DND-41 (cell line): ENCODE data around the gene SMC5.
"Not testable (repeated sequence)": the region's sequence is repeated elsewhere in the genome, so short reads cannot be mapped to it uniquely, and the experiment has no call there.

Source experiments
- ATAC-seq: fragments of 200-7000 bp; cut with Tn5 transposase; 3 replicates; pipeline ENCODE4 v1.9.1; 2021; ENCODE audit warnings: low read depth; ENCODE audit not compliant: insufficient read depth
- DNase-seq: peaks from one replicate; pipeline ENCODE4 v3.0.0-alpha.2; 2020
- H2AFZ ChIP-seq: 2 replicates; pipeline ENCODE4 v1.6.0; 2012; ENCODE audit warnings: low read depth, low read length
- H3K27ac ChIP-seq: 2 replicates; pipeline ENCODE4 v1.5.1; 2012; ENCODE audit warnings: low read length, inconsistent platforms
- H3K27me3 ChIP-seq: fragments of 200-600 bp; sonication (generic); 2 replicates; pipeline ENCODE4 v1.6.0; 2012; ENCODE audit warnings: low read length, mild to moderate bottlenecking, inconsistent platforms; ENCODE audit not compliant: insufficient read depth, poor library complexity
- H3K36me3 ChIP-seq: 2 replicates; pipeline ENCODE4 v1.5.1; 2012; ENCODE audit warnings: low read length, inconsistent platforms; ENCODE audit not compliant: insufficient read depth
- H3K4me1 ChIP-seq: 2 replicates; pipeline ENCODE4 v1.5.1; 2012; ENCODE audit warnings: mild to moderate bottlenecking, low read length; ENCODE audit not compliant: insufficient read depth
- H3K4me2 ChIP-seq: 2 replicates; pipeline ENCODE4 v1.6.0; 2012; ENCODE audit warnings: mild to moderate bottlenecking, moderate library complexity, low read length, inconsistent platforms; ENCODE audit not compliant: insufficient read depth
- H3K4me3 ChIP-seq, 2 experiments: fragments of 200-600 bp in 1 of 2; shearing (Covaris generic) in 1 of 2; 2 replicates each; pipeline ENCODE4 v1.5.1; 2012 to 2016; ENCODE audit warnings: inconsistent platforms in 2 of 2, low read length in 2 of 2, mild to moderate bottlenecking in 2 of 2, low read depth in 1 of 2, moderate library complexity in 1 of 2
- H3K79me2 ChIP-seq: 2 replicates; pipeline ENCODE4 v1.6.0; 2012; ENCODE audit warnings: low read length, inconsistent platforms; ENCODE audit not compliant: insufficient read depth
- H3K9ac ChIP-seq: 2 replicates; pipeline ENCODE4 v1.6.0; 2012; ENCODE audit warnings: low read depth, mild to moderate bottlenecking, inconsistent platforms, low read length, moderate library complexity
- H3K9me3 ChIP-seq: 2 replicates; pipeline ENCODE4 v1.5.1; 2012; ENCODE audit warnings: low read length, moderate library complexity, mild to moderate bottlenecking, inconsistent platforms; ENCODE audit not compliant: insufficient read depth, severe bottlenecking
- H4K20me1 ChIP-seq: 2 replicates; pipeline ENCODE4 v1.6.0; 2012; ENCODE audit warnings: low read length; ENCODE audit not compliant: insufficient read depth
- CTCF ChIP-seq: IDR thresholded peaks from 2 replicates; pipeline ENCODE4 v1.5.1; 2012; ENCODE audit warnings: borderline replicate concordance, low read length, moderate library complexity, mild to moderate bottlenecking; ENCODE audit not compliant: poor library complexity, severe bottlenecking; ENCODE audit errors: extremely low read depth
- EZH2 ChIP-seq: IDR thresholded peaks from 3 replicates; pipeline ENCODE4 v1.6.1; 2012; ENCODE audit warnings: borderline replicate concordance, low read depth, mild to moderate bottlenecking, moderate library complexity, low read length, inconsistent platforms; ENCODE audit not compliant: severe bottlenecking

The SMC5 gene

GRCh38 chr9:70229026-70229425 is 29.8 kb upstream of the SMC5 start:
- TF ChIP-seq CTCF = no peak
- TF ChIP-seq EZH2 = no peak
- H3K4me3 ChIP-seq = no peak overlapping the region
- H3K9ac ChIP-seq = no peak overlapping the region
- no peak overlapping the region for H3K27ac ChIP-seq
- no peak for DNase-seq
- ATAC-seq = no peak
- no peaks in the 10 kb centered on the region for H3K4me1 ChIP-seq
- H4K20me1 ChIP-seq = no peaks in the 10 kb centered on the region
- H3K9me3 ChIP-seq = no peaks in the 10 kb centered on the region
- H3K36me3 ChIP-seq = no peaks in the 10 kb centered on the region
- H2AFZ ChIP-seq = no peak overlapping the region
- no peaks in the 10 kb centered on the region for H3K27me3 ChIP-seq
- H3K79me2 ChIP-seq = no peaks in the 10 kb centered on the region
- no peak overlapping the region for H3K4me2 ChIP-seq

GRCh38 chr9:70229579-70229978 is 29.2 kb upstream of the SMC5 start:
- H3K4me3 ChIP-seq = no peak overlapping the region
- TF ChIP-seq EZH2 (no peak), CTCF (peak; percentile 23)
- H3K27me3 ChIP-seq = no peaks in the 10 kb centered on the region
- no peaks in the 10 kb centered on the region for H3K9me3 ChIP-seq
- H3K27ac ChIP-seq = no peak overlapping the region
- no peak overlapping the region for H2AFZ ChIP-seq
- no peaks in the 10 kb centered on the region for H3K4me1 ChIP-seq
- H3K36me3 ChIP-seq = no peaks in the 10 kb centered on the region
- H4K20me1 ChIP-seq = no peaks in the 10 kb centered on the region
- no peak overlapping the region for H3K4me2 ChIP-seq
- no peak for ATAC-seq
- no peak for DNase-seq
- H3K9ac ChIP-seq = no peak overlapping the region
- H3K79me2 ChIP-seq = no peaks in the 10 kb centered on the region

- Histone ChIP-seq H3K4me1 (no peaks in the 10 kb centered on the region), H3K9me3 (no peaks in the 10 kb centered on the region), H3K27me3 (no peaks in the 10 kb centered on the region), H3K36me3 (no peaks in the 10 kb centered on the region), H3K9ac (no peak overlapping the region), H2AFZ (no peak overlapping the region), H3K4me3 (no peak overlapping the region), H3K79me2 (no peaks in the 10 kb centered on the region), H4K20me1 (no peaks in the 10 kb centered on the region), H3K4me2 (no peak overlapping the region), H3K27ac (no peak overlapping the region)
- ATAC-seq (no peak), DNase-seq (no peak)
- TF ChIP-seq CTCF (no peak), EZH2 (no peak)
These were observed 26.3 kb upstream of the SMC5 start for GRCh38 chr9:70232476-70232875.

- not testable (repeated sequence) for H3K79me2 ChIP-seq, H3K4me3 ChIP-seq, H3K9me3 ChIP-seq, H4K20me1 ChIP-seq, H3K27me3 ChIP-seq, H3K9ac ChIP-seq, ATAC-seq, DNase-seq, H3K36me3 ChIP-seq, H3K4me2 ChIP-seq, H3K4me1 ChIP-seq, H3K27ac ChIP-seq, H2AFZ ChIP-seq
These were observed 24.6 kb upstream of the SMC5 start for GRCh38 chr9:70234208-70234607.

- not testable (repeated sequence) for H3K9me3 ChIP-seq, H3K4me1 ChIP-seq, H3K79me2 ChIP-seq, H3K27me3 ChIP-seq, H2AFZ ChIP-seq, H3K27ac ChIP-seq, H3K9ac ChIP-seq, ATAC-seq, H3K4me3 ChIP-seq, DNase-seq, H4K20me1 ChIP-seq, H3K36me3 ChIP-seq, H3K4me2 ChIP-seq
These were observed 12.8 kb upstream of the SMC5 start for GRCh38 chr9:70245952-70246351.
